ENCODE data around the gene CD59. TPM values are rescaled to one million over a fixed set of nuclear protein-coding genes. Genes with fewer than 3 reads are reported as not detected.

CD59 gene
- total RNA-seq, 1 donor from 2014 or later, result 468 TPM

- Histone ChIP-seq H3K27me3 (ENCODE audit: control insufficient read depth, insufficient read depth, low read length) (no peaks in the 10 kb centered on the region), H3K36me3 (ENCODE audit: control insufficient read depth, insufficient read depth, low read length) (no peaks in the 10 kb centered on the region), H3K4me3 (ENCODE audit: low read depth, low read length) (no peak overlapping the region)
- TF ChIP-seq CTCF (IDR thresholded peaks at IDR 0.05; ENCODE audit: insufficient read depth, low read length, poor library complexity, severe bottlenecking), result peak; percentile 20
- no peak for DNase-seq (ENCODE audit: low read depth)
These were observed 6.1 kb upstream of the CD59 start for GRCh38 chr11:33742249-33742851.

GRCh38 chr11:33741806-33742205, 5.6 kb upstream of the CD59 start:
- no peak for TF ChIP-seq CTCF (IDR thresholded peaks at IDR 0.05; ENCODE audit: insufficient read depth, low read length, poor library complexity, severe bottlenecking)
- H3K27me3 ChIP-seq (ENCODE audit: control insufficient read depth, insufficient read depth, low read length), result no peaks in the 10 kb centered on the region
- DNase-seq (ENCODE audit: low read depth), result no peak
- H3K36me3 ChIP-seq (ENCODE audit: control insufficient read depth, insufficient read depth, low read length), result no peaks in the 10 kb centered on the region
- no peak overlapping the region for H3K4me3 ChIP-seq (ENCODE audit: low read depth, low read length)

- TF ChIP-seq CTCF (IDR thresholded peaks at IDR 0.05; ENCODE audit: insufficient read depth, low read length, poor library complexity, severe bottlenecking), result no peak
- H3K27me3 ChIP-seq (ENCODE audit: control insufficient read depth, insufficient read depth, low read length), result no peaks in the 10 kb centered on the region
- no peak overlapping the region for H3K4me3 ChIP-seq (ENCODE audit: low read depth, low read length)
- H3K36me3 ChIP-seq (ENCODE audit: control insufficient read depth, insufficient read depth, low read length), result peaks cover 2% of the 10 kb centered on the region
- DNase-seq (ENCODE audit: low read depth), result no peak
These were observed 1.2 kb upstream of the CD59 start for GRCh38 chr11:33737362-33737821.

GRCh38 chr11:33735271-33736147, 714 bp downstream of the CD59 start:
- H3K27me3 ChIP-seq (ENCODE audit: control insufficient read depth, insufficient read depth, low read length), result no peaks in the 10 kb centered on the region
- DNase-seq (ENCODE audit: low read depth), result no peak
- peaks cover 2% of the 10 kb centered on the region for H3K36me3 ChIP-seq (ENCODE audit: control insufficient read depth, insufficient read depth, low read length)
- peak overlapping the region; percentile 81 for H3K4me3 ChIP-seq (ENCODE audit: low read depth, low read length)
- no peak for TF ChIP-seq CTCF (IDR thresholded peaks at IDR 0.05; ENCODE audit: insufficient read depth, low read length, poor library complexity, severe bottlenecking)

DNA sequence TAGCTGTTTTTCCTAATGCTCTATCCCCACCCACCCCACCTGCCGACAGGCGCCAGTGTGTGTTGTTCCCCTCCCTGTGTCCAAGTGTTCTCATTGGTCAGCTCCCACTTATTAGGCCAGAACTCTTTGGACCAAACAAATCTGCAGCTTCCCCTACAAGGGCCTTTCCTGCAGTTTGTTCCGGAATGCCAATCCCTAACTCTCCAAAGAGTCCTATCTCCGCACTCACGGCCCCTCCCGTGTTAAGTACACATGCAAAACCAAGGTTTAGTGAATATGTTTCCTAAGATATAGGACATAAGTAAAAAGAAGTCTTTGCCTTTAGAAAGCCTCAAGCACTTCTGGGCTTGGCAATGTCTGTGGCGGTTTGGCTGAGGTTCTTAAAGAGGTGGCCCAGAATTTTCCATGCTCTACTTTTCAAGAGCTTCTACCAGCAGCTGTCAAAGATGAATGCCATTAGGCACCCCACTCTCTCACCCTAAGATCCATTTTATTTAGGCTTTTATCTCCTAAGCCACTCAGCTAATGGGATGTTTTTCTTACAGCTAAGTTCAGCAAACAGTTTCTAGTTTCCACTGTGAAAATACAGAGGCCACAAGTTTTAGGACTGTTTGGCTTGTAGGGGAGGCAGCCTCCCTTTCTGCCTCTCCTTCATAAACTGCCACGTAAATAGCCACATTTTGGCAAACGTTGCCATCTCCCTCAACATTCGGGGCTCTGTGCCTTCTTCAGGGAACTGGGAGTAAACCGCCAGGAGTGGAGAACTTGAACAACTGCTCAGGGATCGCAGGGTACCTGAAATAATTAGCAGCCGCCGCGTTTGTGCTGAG, 1.6 kb downstream of the CD59 start:
- DNase-seq (ENCODE audit: low read depth), result no peak
- Histone ChIP-seq H3K27me3 (ENCODE audit: control insufficient read depth, insufficient read depth, low read length) (no peaks in the 10 kb centered on the region), H3K36me3 (ENCODE audit: control insufficient read depth, insufficient read depth, low read length) (peaks cover 2% of the 10 kb centered on the region), H3K4me3 (ENCODE audit: low read depth, low read length) (peak overlapping the region; percentile 81)
- TF ChIP-seq CTCF (IDR thresholded peaks at IDR 0.05; ENCODE audit: insufficient read depth, low read length, poor library complexity, severe bottlenecking), result no peak

All from kidney epithelial cell (primary cell).